Endothelial cell (in vitro differentiated cells): Measurements from ENCODE around the gene PDE6A. TPM values are rescaled to one million over a fixed set of nuclear protein-coding genes. Genes with fewer than 3 reads are reported as not detected.

Experiments used
- DNase-seq: peaks from one replicate; pipeline ENCODE4 v3.0.0; 2021; ENCODE audit warnings: low spot score
- H3K27ac Mint-ChIP-seq: one replicate; pipeline ENCODE4 v1.8.0; 2021; ENCODE audit warnings: mixed read lengths, inconsistent platforms; ENCODE audit not compliant: unreplicated experiment
- H3K27me3 Mint-ChIP-seq: one replicate; pipeline ENCODE4 v1.8.0; 2021; ENCODE audit warnings: mild to moderate bottlenecking, moderate library complexity, mixed read lengths, inconsistent platforms; ENCODE audit not compliant: unreplicated experiment
- H3K36me3 Mint-ChIP-seq: one replicate; pipeline ENCODE4 v1.8.0; 2021; ENCODE audit warnings: mild to moderate bottlenecking, low read depth, mixed read lengths, inconsistent platforms; ENCODE audit not compliant: unreplicated experiment
- H3K4me1 Mint-ChIP-seq: one replicate; pipeline ENCODE4 v1.8.0; 2021; ENCODE audit warnings: mild to moderate bottlenecking, mixed read lengths, inconsistent platforms; ENCODE audit not compliant: unreplicated experiment
- H3K4me3 Mint-ChIP-seq: one replicate; pipeline ENCODE4 v1.8.0; 2021; ENCODE audit warnings: mild to moderate bottlenecking, mixed read lengths, inconsistent platforms; ENCODE audit not compliant: unreplicated experiment
- H3K9me3 Mint-ChIP-seq: one replicate; pipeline ENCODE4 v1.8.0; 2021; ENCODE audit warnings: mixed read lengths, inconsistent platforms; ENCODE audit not compliant: unreplicated experiment
- CTCF ChIP-seq: fragments of 200-600 bp; sonication (generic); IDR thresholded peaks from one replicate; pipeline ENCODE4 v1.5.0; 2021; ENCODE audit warnings: antibody characterized with exemption; ENCODE audit not compliant: unreplicated experiment
- total RNA-seq: library from RNA; stranded (reverse); fragmentation: NEBNext Ultra II Directional; extraction: Animal tissue kit (Norgen Biotek cat#: 25700); gene quantifications from one replicate; pipeline ENCODE4 v1.2.1, GENCODE V29; 2021; ENCODE audit not compliant: unreplicated experiment

The PDE6A gene
- total RNA-seq, 1 donor from 2014 or later = not detected

GRCh38 chr5:149930043-149930748 lies 14.4 kb downstream of the PDE6A start:
- TF ChIP-seq CTCF = no peak
- H3K9me3 Mint-ChIP-seq = no peaks in the 10 kb centered on the region
- no peaks in the 10 kb centered on the region for H3K27me3 Mint-ChIP-seq
- no peak for DNase-seq
- no peak overlapping the region for H3K27ac Mint-ChIP-seq
- H3K4me1 Mint-ChIP-seq = no peaks in the 10 kb centered on the region
- H3K4me3 Mint-ChIP-seq = no peak overlapping the region
- no peaks in the 10 kb centered on the region for H3K36me3 Mint-ChIP-seq

- TF ChIP-seq CTCF = no peak
- H3K4me1 Mint-ChIP-seq = peaks cover 7% of the 10 kb centered on the region
- H3K27ac Mint-ChIP-seq = no peak overlapping the region
- no peak overlapping the region for H3K4me3 Mint-ChIP-seq
- H3K27me3 Mint-ChIP-seq = no peaks in the 10 kb centered on the region
- H3K9me3 Mint-ChIP-seq = no peaks in the 10 kb centered on the region
- H3K36me3 Mint-ChIP-seq = no peaks in the 10 kb centered on the region
- DNase-seq = no peak
Observed at GRCh38 chr5:149924486-149924885, 20.1 kb downstream of the PDE6A start.

GRCh38 chr5:149922950-149923349 lies 21.6 kb downstream of the PDE6A start:
- no peak overlapping the region for H3K27ac Mint-ChIP-seq
- H3K4me3 Mint-ChIP-seq = no peak overlapping the region
- H3K27me3 Mint-ChIP-seq = no peaks in the 10 kb centered on the region
- TF ChIP-seq CTCF = no peak
- no peaks in the 10 kb centered on the region for H3K9me3 Mint-ChIP-seq
- H3K36me3 Mint-ChIP-seq = no peaks in the 10 kb centered on the region
- no peak for DNase-seq
- H3K4me1 Mint-ChIP-seq = peaks cover 9% of the 10 kb centered on the region

- DNase-seq = no peak
- Mint-ChIP-seq H3K36me3 (no peaks in the 10 kb centered on the region), H3K4me3 (no peak overlapping the region), H3K27ac (no peak overlapping the region), H3K4me1 (peaks cover 19% of the 10 kb centered on the region), H3K27me3 (no peaks in the 10 kb centered on the region), H3K9me3 (no peaks in the 10 kb centered on the region)
- TF ChIP-seq CTCF = no peak
Observed at GRCh38 chr5:149921597-149921996, 23.0 kb downstream of the PDE6A start.

GRCh38 chr5:149917073-149917676 lies 27.4 kb downstream of the PDE6A start:
- Mint-ChIP-seq H3K4me1 (peaks cover 54% of the 10 kb centered on the region), H3K9me3 (no peaks in the 10 kb centered on the region), H3K27me3 (peaks cover 1% of the 10 kb centered on the region), H3K36me3 (no peaks in the 10 kb centered on the region), H3K27ac (no peak overlapping the region), H3K4me3 (no peak overlapping the region)
- no peak for TF ChIP-seq CTCF
- DNase-seq = no peak
